Lower leg skin (tissue), 3 donors: ENCODE measurements around the gene DGCR8.

ENCODE experiments used
- POLR2A ChIP-seq, 2 donors: fragments of 450-650 bp; IDR thresholded peaks; one replicate each; pipeline ENCODE4 v1.6.1; 2016 to 2017; ENCODE audit warnings: antibody characterized with exemption in 2 of 2, mild to moderate bottlenecking in 1 of 2, moderate library complexity in 1 of 2
- TF ChIP-seq, protein P1 (sequence below), 3 donors: fragments of 450-650 bp; IDR thresholded peaks; one replicate each; pipeline ENCODE4 v1.5.1; 2016; ENCODE audit warnings: antibody characterized with exemption in 3 of 3, mild to moderate bottlenecking in 3 of 3, moderate library complexity in 2 of 3

DNA sequence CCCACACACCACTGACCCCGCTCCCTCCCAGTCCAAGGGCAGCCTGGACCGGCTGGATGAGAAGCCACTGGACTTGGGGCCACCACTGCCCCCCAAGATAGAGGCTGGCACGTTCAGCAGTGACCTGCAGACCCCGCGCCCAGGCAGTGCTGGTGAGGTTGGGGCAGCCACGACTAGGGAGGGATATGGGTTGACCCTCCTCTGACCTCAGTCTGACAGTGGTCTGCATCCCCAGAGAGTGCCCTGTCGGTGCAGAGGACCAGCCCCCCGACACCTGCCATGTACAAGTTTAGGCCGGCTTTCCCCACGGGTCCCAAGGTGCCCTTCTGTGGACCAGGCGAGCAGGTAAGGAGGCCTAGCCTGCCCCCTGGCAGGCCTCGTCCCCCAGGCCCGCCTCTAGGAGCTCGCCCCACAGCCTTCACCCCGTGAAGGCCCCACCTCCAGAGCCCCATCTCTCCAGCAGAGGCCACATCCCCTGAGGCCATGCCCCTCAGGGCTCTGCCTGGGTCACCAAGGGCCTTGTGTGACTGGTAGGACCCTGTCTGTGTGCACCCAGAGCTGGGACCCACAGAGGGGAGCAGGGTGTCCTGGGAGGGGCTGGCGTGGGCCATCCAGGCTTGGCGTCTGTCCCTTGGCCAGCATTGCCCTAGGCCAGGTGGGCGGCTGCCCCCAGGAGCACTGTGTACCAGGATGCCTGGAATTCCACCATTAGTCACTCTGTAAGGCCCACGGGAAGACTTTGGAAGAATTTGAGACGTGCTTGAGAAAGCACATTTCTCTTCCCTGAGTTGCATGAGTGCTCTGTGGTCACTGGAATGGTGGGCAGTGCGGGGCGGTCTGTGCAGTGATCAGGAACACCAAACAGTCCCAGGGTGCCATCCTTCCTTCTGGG, 61.4 kb downstream of the DGCR8 start:
- TF ChIP-seq, protein P1, sequence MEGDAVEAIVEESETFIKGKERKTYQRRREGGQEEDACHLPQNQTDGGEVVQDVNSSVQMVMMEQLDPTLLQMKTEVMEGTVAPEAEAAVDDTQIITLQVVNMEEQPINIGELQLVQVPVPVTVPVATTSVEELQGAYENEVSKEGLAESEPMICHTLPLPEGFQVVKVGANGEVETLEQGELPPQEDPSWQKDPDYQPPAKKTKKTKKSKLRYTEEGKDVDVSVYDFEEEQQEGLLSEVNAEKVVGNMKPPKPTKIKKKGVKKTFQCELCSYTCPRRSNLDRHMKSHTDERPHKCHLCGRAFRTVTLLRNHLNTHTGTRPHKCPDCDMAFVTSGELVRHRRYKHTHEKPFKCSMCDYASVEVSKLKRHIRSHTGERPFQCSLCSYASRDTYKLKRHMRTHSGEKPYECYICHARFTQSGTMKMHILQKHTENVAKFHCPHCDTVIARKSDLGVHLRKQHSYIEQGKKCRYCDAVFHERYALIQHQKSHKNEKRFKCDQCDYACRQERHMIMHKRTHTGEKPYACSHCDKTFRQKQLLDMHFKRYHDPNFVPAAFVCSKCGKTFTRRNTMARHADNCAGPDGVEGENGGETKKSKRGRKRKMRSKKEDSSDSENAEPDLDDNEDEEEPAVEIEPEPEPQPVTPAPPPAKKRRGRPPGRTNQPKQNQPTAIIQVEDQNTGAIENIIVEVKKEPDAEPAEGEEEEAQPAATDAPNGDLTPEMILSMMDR (IDR thresholded peaks at IDR 0.05): no peak
- no peak for TF ChIP-seq POLR2A (IDR thresholded peaks at IDR 0.05)
